Large intestine (tissue), 3 donors: ENCODE data around the gene OTOP2. TPM values are rescaled to one million over a fixed set of nuclear protein-coding genes. Genes with fewer than 3 reads are reported as not detected.
A peak's percentile ranks its signal among the peaks of the same experiment; 100 is the strongest.

Experiments used
- DNase-seq, 2 donors: peaks; one replicate each; pipeline versions ENCODE4 v3.0.0 to v3.0.0-alpha.2; 2013
- H3K27ac ChIP-seq: one replicate; pipeline ENCODE4 v1.5.1; 2013; ENCODE audit warnings: low read length
- H3K27me3 ChIP-seq: 2 replicates; pipeline ENCODE4 v1.6.1; 2013; ENCODE audit warnings: low read length; ENCODE audit not compliant: control insufficient read depth, insufficient read depth
- H3K36me3 ChIP-seq: 2 replicates; pipeline ENCODE4 v1.6.1; 2013; ENCODE audit warnings: low read length; ENCODE audit not compliant: control insufficient read depth, insufficient read depth
- H3K4me1 ChIP-seq: one replicate; pipeline ENCODE4 v1.6.1; 2013; ENCODE audit warnings: low read length; ENCODE audit not compliant: control insufficient read depth, insufficient read depth
- H3K4me3 ChIP-seq: one replicate; pipeline ENCODE4 v1.5.1; 2013; ENCODE audit warnings: low read length
- H3K9me3 ChIP-seq: one replicate; pipeline ENCODE4 v1.6.1; 2013; ENCODE audit warnings: mild to moderate bottlenecking, low read depth, low read length, moderate library complexity; ENCODE audit not compliant: control insufficient read depth
- WGBS: methylation state at CpG from one replicate; pipeline ENCODE4 v1.1.5; 2013; ENCODE audit warnings: low lambda C conversion rate; ENCODE audit not compliant: insufficient coverage; 5-methylcytosine and 5-hydroxymethylcytosine counted together
- polyA plus RNA-seq: library from polyadenylated mRNA; unstranded; fragments of 120-200 nt; gene quantifications from one replicate; pipeline ENCODE4 v1.2.1, GENCODE V29; 2013

Gene OTOP2
- polyA plus RNA-seq, 1 donor = 1.6 TPM

DNA sequence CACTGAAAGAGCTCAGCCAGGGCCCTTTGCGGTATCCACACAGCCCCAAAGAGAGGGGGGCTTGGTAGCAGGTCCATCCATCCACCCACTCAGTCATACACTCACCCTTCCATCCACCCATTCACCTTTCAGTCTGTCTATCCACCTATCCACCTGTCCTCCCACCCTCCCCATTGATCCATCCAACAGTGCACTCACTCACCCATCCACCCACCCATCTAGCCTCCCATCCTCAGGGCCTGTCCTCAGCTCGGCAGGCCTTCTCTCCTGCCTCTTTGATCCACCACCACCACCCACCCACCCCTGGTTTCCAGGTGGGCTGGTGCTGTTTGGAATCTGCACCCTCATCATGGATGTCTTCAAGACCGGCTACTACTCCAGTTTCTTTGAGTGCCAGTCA lies 1.2 kb downstream of the OTOP2 start:
- no peak overlapping the region for H3K27ac ChIP-seq
- no peak overlapping the region for H3K4me3 ChIP-seq
- DNase-seq = no peak
- H3K27me3 ChIP-seq = peaks cover 75% of the 10 kb centered on the region
- H3K9me3 ChIP-seq = peaks cover 10% of the 10 kb centered on the region
- H3K36me3 ChIP-seq = no peaks in the 10 kb centered on the region
- WGBS = no CpG with 5 or more reads among the region's 3 CpGs
- peaks cover 18% of the 10 kb centered on the region for H3K4me1 ChIP-seq

DNA sequence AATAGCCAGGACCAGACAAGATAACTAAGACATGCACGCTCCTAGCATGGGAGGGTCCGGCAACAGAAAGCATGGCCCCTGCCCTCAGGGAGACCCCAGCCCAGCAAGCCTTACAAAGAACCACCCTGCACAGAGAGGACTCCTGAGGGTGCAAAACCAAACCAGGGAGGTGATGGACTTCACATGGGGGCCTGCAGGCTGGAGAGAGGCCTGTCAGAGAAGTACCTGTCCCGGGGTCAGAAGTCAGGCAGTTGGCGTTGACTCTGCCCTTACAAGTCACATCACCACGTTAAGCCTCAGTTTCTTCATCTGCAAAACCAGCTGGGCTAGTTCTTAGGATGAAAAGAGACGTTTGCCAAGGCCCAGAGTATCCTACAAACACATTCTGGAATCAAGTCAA lies 4.7 kb downstream of the OTOP2 start:
- Histone ChIP-seq H3K4me1 (peaks cover 6% of the 10 kb centered on the region), H3K27ac (no peak overlapping the region), H3K27me3 (peaks cover 71% of the 10 kb centered on the region), H3K4me3 (no peak overlapping the region), H3K9me3 (peaks cover 10% of the 10 kb centered on the region), H3K36me3 (no peaks in the 10 kb centered on the region)
- WGBS = no CpG with 5 or more reads among the region's 6 CpGs
- DNase-seq = no peak

DNA sequence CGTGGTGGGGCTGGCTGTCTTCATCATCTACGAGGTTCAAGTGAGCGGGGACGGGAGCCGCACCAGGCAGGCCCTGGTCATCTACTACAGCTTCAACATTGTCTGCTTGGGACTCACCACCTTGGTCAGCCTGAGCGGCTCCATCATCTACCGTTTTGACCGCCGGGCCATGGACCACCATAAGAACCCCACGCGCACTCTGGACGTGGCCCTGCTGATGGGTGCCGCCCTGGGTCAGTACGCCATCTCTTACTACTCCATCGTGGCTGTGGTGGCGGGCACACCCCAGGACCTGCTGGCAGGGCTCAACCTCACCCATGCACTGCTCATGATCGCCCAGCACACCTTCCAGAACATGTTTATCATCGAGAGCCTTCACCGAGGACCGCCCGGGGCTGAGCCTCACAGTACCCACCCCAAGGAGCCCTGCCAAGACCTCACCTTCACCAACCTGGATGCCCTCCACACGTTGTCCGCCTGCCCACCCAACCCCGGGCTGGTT lies 6.5 kb downstream of the OTOP2 start:
- Histone ChIP-seq H3K27me3 (peaks cover 71% of the 10 kb centered on the region), H3K27ac (no peak overlapping the region), H3K36me3 (no peaks in the 10 kb centered on the region), H3K9me3 (no peaks in the 10 kb centered on the region), H3K4me3 (no peak overlapping the region), H3K4me1 (peaks cover 2% of the 10 kb centered on the region)
- WGBS = no CpG with 5 or more reads among the region's 24 CpGs
- DNase-seq = no peak

DNA sequence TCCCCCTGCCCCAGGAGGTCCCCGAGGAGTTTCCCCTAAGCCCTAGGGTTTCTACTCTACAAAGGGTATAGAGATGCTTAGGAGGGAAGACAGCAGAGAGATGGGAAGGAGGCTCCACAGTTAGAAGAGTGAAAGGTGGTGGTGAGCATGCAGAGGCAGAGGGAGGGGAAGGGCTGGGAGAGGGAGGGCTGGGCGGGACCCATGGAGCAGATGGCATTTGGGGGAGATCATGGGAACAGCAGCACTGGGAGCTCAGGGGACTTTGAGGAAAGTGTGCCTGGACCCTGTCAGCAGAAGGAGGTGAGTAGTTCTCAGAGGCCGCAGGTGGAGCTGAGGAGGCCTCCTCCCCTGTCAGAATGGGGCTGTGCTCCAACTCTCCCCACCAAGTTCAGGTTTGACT lies 11.0 kb downstream of the OTOP2 start:
- peaks cover 79% of the 10 kb centered on the region for H3K27me3 ChIP-seq
- no CpG with 5 or more reads among the region's 3 CpGs for WGBS
- H3K9me3 ChIP-seq = peaks cover 8% of the 10 kb centered on the region
- H3K27ac ChIP-seq = no peak overlapping the region
- no peak overlapping the region for H3K4me3 ChIP-seq
- no peaks in the 10 kb centered on the region for H3K36me3 ChIP-seq
- DNase-seq = no peak
- peaks cover 36% of the 10 kb centered on the region for H3K4me1 ChIP-seq

DNA sequence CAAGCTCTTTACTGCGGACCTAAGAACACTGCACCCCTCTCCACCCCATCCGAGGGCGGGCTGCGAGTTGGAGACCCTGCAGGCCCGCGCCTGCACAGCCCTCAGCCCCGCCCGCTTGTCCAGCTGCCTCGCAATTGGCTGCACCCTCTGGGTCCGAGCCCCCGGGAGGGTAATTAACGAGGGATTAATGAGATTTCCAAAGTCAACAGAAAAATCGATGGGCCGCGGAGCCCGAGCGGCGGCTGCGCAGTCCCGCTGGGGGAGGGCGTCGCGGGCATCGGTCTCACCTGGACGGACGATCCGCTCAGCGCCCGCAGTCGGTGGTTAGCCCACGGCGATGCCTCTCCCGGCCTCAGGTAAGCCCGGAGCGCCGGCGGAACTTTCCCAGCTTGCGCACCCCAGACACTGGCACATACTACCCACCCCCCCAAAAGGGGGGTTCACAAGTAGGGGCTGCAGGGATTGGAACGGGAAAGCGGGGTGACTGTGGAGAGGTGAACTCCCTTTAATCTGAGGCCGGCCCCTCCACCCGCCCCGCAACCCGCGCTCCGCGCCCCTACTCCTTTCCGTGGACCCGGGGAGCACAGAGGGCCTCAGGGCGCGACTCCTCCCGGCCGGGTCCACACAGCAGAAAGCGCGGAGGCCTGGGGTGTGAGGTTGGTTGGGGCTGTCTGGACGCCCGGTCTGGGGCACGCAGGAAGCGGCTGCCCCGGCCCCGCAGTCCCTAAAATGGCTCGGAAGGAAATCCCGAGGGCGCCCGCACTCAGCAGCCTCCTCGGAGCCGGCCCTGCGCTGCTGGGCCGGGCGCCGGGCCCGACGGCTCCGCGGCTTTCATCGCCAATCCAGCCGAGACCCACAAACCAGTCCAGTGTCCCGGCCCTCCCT lies 11.8 kb downstream of the OTOP2 start, which contains the start of gene OTOP3:
TSS of gene OTOP3 (plus strand) at position 314 of the 885 bp plus-strand sequence. CDS start at position 338, 24 bp downstream.
- peaks cover 36% of the 10 kb centered on the region for H3K4me1 ChIP-seq
- H3K4me3 ChIP-seq = peak within 1 kb of the TSS; percentile 32
- no CpG with 5 or more reads among the region's 78 CpGs for WGBS
- peaks cover 8% of the 10 kb centered on the region for H3K9me3 ChIP-seq
- no peaks in the 10 kb centered on the region for H3K36me3 ChIP-seq
- no peak for DNase-seq
- peaks cover 76% of the 10 kb centered on the region for H3K27me3 ChIP-seq
- no peak within 1 kb of the TSS for H3K27ac ChIP-seq

DNA sequence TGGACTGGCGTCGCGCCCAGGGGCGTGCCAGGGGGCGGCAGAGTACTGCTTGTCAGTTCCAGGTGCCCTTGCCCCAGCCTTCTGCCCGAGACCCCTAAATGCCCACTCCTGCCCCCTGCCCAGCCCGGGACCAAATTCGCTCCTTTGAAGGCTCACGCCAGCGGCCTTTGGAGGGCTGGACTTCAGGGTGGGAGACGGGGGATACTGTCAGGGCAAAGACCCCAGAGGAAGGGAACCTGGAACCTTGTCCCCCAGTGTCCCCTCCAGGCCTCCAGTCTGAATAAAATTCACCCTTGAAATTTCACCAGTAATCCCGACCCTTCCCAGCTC lies 12.4 kb downstream of the OTOP2 start:
- H3K27me3 ChIP-seq = peaks cover 75% of the 10 kb centered on the region
- peaks cover 8% of the 10 kb centered on the region for H3K9me3 ChIP-seq
- H3K27ac ChIP-seq = no peak overlapping the region
- WGBS = no CpG with 5 or more reads among the region's 12 CpGs
- H3K4me1 ChIP-seq = peaks cover 36% of the 10 kb centered on the region
- no peaks in the 10 kb centered on the region for H3K36me3 ChIP-seq
- DNase-seq = no peak
- no peak overlapping the region for H3K4me3 ChIP-seq

DNA sequence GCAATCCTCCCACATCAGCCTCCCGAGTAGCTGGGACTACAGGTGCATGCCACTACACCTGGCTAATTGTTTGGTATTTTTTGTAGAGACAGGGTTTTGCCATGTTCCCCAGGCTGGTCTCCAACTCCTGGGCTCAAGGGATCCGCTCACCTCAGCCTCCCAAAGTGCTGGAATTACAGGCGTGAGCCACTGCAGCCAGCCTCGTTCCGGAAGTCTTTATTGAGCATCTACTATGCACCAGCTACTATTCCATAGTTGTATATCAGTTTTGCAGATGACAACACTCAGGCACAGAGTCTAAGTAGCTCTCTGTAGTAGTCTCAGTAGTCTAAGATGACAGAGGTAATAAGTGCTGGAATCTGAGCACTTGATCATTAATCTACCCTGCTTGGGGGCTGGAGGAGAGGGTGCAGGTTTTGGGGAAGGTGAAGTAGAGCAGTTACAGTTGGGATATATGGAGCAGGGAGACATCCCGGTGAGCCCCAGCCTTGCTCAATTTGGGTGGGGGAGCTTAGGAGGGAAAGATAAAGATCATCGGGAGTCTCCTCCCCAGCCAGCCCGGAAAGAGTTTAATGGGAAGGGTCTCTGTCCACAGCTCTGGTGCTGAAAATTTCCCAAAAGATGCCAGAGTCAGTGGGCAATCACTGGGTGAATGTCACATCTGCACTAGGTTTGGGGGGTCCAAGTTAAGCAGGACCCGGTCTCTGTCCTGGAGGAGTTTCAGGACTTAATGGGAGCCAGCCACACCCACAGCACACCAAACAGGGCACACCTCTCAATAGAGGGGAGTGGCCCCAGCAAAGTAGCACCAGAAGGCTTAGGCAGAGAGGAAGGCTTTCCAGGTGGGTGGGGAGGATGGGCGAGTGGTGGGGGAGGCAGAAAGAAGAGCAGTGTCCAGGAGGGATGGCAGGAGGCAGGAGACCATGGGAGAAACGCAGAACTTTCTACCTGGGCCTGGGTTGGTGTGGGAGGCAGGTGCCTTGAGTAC lies 13.3 kb downstream of the OTOP2 start:
- Histone ChIP-seq H3K36me3 (no peaks in the 10 kb centered on the region), H3K9me3 (peaks cover 8% of the 10 kb centered on the region), H3K4me3 (no peak overlapping the region), H3K4me1 (peaks cover 36% of the 10 kb centered on the region), H3K27ac (peak overlapping the region; percentile 37), H3K27me3 (peaks cover 72% of the 10 kb centered on the region)
- WGBS = no CpG with 5 or more reads among the region's 11 CpGs
- DNase-seq = no peak

DNA sequence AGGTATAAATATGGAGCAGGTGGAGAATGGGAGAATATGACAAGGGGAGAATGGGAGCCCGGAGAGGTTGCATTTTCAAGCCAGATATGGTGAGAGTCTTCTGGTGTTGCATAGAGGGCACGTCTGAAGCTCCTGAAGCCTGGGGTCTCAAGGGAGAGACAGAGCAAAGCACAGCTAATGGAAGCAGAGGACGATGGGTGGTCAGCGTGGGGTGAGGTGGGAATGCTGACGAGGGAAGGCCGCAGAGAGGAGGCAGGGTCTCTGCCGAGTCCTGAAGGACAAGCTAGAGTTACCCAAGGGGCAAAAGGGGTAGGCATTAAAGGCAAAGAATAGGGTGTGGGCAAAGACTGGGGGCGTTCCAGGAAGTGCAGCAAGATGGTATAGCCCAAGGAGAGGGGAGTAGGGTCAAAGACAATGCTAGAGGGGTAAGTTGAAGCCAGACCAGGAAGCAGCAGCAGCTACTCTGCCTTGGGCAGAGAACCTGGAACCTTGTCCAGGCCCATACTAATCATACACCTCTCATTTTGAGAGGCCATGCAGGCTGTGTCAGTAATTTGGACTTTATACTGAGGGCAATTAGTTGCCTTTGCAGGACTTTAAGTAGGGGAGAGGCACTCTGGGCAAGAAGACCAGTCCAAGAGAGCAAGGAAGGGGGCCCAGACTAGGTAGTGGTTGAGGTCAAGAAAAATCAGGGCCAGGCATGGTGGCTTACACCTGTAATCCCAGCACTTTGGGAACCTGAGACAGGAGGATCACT lies 14.3 kb downstream of the OTOP2 start:
- Histone ChIP-seq H3K9me3 (peaks cover 8% of the 10 kb centered on the region), H3K36me3 (no peaks in the 10 kb centered on the region), H3K27me3 (peaks cover 65% of the 10 kb centered on the region), H3K27ac (peak overlapping the region; percentile 44), H3K4me1 (peaks cover 36% of the 10 kb centered on the region), H3K4me3 (no peak overlapping the region)
- 100% methylated on average over 1 of the region's 8 CpGs for WGBS
- DNase-seq = peak; percentile 76 to 88

DNA sequence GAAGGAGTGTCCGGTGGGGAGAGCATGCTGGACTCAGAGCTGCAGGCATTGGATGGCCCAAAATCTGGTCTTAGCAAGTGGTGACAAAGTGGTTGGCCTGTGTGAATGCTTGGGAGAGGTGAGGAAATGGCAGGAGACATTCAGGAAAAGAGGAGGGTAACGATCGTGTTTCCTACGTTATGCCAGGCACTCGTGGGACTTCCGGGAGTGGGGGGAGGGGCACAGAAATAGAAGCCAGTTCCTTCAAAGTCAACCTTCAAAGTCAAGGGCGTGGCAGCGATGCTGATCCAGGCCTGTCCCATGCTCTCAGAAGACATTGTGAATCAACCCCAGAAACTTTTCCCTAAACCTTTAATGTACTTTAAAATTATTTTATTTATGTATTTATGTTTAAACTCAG lies 15.5 kb downstream of the OTOP2 start:
- H3K27ac ChIP-seq = no peak overlapping the region
- peaks cover 61% of the 10 kb centered on the region for H3K27me3 ChIP-seq
- H3K36me3 ChIP-seq = no peaks in the 10 kb centered on the region
- H3K4me3 ChIP-seq = no peak overlapping the region
- H3K4me1 ChIP-seq = peaks cover 36% of the 10 kb centered on the region
- peaks cover 8% of the 10 kb centered on the region for H3K9me3 ChIP-seq
- no peak for DNase-seq
- WGBS = no CpG with 5 or more reads among the region's 8 CpGs
